ENCODE measurements around the gene KDM8. TPM values are rescaled to one million over a fixed set of nuclear protein-coding genes. Genes with fewer than 3 reads are reported as not detected.

Gene KDM8
- total RNA-seq, 1 donor from 2014 or later: 3.2 TPM

DNA sequence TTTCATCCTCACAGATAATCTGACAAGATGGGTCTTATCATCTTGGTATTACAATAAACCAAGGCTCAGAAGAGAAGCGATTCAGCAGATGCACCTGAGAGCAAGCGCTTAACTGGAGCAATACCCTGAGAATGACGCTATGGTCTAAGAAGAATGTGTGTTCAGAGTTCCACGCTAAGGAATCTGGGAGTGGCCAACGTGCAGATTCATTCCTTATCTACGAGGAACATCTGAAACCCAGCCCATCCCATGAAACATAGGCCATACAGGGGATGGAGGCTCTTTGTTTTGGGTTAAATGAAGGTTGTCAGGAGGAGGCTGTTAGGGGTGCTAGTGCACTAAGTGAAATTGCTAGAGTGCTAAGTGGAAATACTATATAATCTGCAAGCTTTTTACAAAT, 28.5 kb upstream of the KDM8 start:
- Histone ChIP-seq H3K27me3 (ENCODE audit: low read depth) (peaks cover 14% of the 10 kb centered on the region), H3K4me3 (no peak overlapping the region), H3K27ac (replicated peaks) (no peak overlapping the region), H3K9me3 (replicated peaks) (peaks cover 10% of the 10 kb centered on the region), H3K4me1 (no peaks in the 10 kb centered on the region), H3K36me3 (no peaks in the 10 kb centered on the region)
- intact Hi-C loops (cut with micrococcal nuclease): loop anchor here (5.0 to 10.0 kb wide), 2 partner anchors 200 to 283 kb away; no protein-coding TSS in a partner anchor
- no peak for DNase-seq
- TF ChIP-seq, protein P1, sequence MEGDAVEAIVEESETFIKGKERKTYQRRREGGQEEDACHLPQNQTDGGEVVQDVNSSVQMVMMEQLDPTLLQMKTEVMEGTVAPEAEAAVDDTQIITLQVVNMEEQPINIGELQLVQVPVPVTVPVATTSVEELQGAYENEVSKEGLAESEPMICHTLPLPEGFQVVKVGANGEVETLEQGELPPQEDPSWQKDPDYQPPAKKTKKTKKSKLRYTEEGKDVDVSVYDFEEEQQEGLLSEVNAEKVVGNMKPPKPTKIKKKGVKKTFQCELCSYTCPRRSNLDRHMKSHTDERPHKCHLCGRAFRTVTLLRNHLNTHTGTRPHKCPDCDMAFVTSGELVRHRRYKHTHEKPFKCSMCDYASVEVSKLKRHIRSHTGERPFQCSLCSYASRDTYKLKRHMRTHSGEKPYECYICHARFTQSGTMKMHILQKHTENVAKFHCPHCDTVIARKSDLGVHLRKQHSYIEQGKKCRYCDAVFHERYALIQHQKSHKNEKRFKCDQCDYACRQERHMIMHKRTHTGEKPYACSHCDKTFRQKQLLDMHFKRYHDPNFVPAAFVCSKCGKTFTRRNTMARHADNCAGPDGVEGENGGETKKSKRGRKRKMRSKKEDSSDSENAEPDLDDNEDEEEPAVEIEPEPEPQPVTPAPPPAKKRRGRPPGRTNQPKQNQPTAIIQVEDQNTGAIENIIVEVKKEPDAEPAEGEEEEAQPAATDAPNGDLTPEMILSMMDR (IDR thresholded peaks at IDR 0.05; ENCODE audit: borderline replicate concordance): no peak

DNA sequence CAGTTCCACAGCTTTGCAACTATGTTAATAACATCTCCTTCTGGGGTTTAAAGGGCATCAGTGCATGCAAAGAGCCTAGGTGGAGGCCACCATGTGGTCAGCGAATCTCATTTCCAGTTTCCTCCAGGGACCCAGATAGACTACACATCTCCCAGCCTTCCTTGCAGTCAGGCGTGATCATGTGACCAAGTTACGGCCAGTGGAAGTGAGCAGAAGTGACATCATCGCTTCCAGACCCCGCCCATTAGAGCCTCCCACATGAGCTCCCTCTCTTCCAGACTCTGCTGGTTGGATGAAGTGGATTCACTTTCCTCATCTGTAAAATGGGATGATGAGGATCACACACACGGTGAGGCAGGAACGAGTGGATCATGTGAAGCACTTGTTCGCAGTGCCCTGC, 27.4 kb upstream of the KDM8 start:
- intact Hi-C loops (cut with micrococcal nuclease): loop anchor here (5.0 to 10.0 kb wide), 2 partner anchors 199 to 281 kb away; no protein-coding TSS in a partner anchor
- TF ChIP-seq, protein P1 (IDR thresholded peaks at IDR 0.05; ENCODE audit: borderline replicate concordance): no peak
- Histone ChIP-seq H3K27ac (replicated peaks) (no peak overlapping the region), H3K4me3 (no peak overlapping the region), H3K9me3 (replicated peaks) (peaks cover 10% of the 10 kb centered on the region), H3K36me3 (no peaks in the 10 kb centered on the region), H3K4me1 (no peaks in the 10 kb centered on the region), H3K27me3 (ENCODE audit: low read depth) (peaks cover 14% of the 10 kb centered on the region)
- no peak for DNase-seq

DNA sequence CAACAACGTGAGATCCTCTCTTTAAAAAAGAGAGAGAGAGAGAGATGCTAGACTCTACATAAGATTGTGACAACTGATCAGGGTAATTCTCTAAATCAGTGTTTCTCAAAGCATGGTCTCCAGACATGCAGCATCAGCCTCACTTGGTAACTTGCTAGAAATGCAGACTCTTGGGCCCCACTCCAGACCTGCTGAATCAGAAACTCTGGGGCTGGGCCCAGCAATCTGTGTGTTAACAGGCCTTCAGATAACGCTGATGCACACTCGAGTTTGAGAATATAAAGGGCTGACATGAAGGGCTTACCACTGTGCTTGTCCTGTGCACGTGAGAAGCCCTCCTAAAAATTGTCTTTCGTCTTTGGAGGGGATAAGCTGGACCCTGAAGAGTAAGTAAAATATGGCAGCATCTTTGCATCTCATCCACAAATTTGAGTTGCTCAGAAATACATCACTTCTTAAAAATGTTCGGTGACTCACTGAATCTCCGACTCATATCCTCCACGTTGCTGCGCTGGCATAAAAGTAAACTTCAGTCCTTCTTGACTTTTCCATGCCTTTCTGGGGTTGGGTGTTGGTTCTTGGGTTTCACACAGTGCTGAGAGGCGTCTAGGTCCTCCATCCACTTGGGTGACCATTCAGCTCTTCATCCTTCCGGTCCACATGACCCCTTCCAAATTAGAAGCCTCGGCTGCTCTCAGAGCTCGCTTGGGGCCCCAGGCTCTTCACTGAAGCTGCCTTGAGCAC, 26.1 kb upstream of the KDM8 start:
- no peak for DNase-seq
- intact Hi-C loops (cut with micrococcal nuclease): loop anchor here (5.0 to 10.0 kb wide), 2 partner anchors 198 to 280 kb away; no protein-coding TSS in a partner anchor
- Histone ChIP-seq H3K4me1 (no peaks in the 10 kb centered on the region), H3K9me3 (replicated peaks) (no peaks in the 10 kb centered on the region), H3K27me3 (ENCODE audit: low read depth) (peaks cover 10% of the 10 kb centered on the region), H3K4me3 (no peak overlapping the region), H3K27ac (replicated peaks) (no peak overlapping the region), H3K36me3 (no peaks in the 10 kb centered on the region)
- TF ChIP-seq, protein P1 (IDR thresholded peaks at IDR 0.05; ENCODE audit: borderline replicate concordance): no peak

DNA sequence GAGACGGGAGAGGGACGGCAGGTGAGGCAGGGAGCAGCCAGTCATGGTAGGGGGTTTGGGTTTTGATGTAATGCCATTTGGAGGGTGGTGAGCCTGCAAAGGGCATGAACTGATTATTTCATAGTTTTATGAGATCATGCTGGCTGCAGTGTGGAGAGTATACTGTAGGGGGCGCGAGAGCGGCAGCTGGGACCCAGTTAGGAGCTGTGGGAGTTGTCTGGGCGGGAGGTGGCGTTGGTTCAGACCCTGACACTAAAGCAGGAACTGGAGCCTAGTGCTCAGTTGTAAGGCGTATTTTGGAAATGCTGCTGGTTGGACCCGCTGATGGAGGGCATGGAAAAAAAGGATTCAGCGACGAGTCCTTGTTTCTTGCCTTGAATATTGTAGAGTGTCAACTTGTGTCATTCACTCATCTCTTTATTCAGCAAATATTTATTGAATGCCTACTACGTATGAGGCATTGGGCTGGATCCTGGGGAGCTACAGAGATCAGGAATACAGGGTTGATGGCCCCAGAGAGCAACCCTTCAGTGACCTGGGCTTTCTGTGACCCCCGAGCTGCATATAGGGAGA, 23.7 kb upstream of the KDM8 start:
- TF ChIP-seq, protein P1 (IDR thresholded peaks at IDR 0.05; ENCODE audit: borderline replicate concordance): peak; percentile 96
- no peak overlapping the region for H3K4me3 ChIP-seq
- intact Hi-C loops (cut with micrococcal nuclease): loop anchor here (5.0 to 10.0 kb wide), 2 partner anchors 195 to 278 kb away; no protein-coding TSS in a partner anchor
- H3K36me3 ChIP-seq: no peaks in the 10 kb centered on the region
- no peaks in the 10 kb centered on the region for H3K4me1 ChIP-seq
- no peaks in the 10 kb centered on the region for H3K27me3 ChIP-seq (ENCODE audit: low read depth)
- H3K9me3 ChIP-seq (replicated peaks): no peaks in the 10 kb centered on the region
- peak; percentile 89 for DNase-seq
- H3K27ac ChIP-seq (replicated peaks): no peak overlapping the region

DNA sequence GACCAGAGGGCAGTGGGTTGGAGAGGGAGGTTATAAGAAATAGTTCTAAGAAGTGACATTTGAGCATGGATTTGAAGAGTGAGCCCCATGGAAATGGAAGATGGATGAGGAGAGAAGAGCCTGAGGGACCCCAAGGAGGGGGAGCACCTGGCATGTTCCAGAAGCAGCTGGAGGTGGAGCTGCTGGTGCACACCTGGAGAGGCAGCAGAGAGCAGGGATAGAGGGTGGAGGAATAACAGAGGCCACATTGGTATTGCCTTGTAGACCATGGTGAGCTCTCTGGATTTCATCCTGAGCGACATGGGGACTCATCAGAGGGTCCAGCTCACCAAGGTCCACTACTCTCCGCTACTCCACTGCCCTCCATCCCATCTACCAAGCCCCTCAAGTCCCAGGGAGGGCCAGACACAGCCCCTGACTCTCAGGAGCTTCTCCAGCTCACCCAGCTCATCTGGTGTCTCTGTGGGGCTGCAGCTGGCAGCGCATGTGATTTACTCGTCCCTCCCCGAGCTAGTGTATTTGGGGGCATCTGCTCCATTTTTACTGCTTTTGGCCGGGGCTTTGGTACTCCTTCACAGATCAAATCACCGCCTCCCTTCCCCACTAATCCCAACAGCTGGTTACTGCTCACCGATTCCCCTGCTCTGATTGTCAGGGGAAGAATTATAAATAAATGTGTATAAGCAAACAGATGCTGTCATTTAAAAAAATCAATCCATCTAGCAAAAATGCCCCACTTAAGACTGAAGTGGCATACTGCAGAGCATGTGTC, 22.1 kb upstream of the KDM8 start:
- intact Hi-C loops (cut with micrococcal nuclease): no loop called here
- no peak overlapping the region for H3K27ac ChIP-seq (replicated peaks)

More for the DNA sequence above, 22.1 kb upstream of the KDM8 start:
- Histone ChIP-seq H3K36me3 (no peaks in the 10 kb centered on the region), H3K4me3 (no peak overlapping the region), H3K4me1 (no peaks in the 10 kb centered on the region), H3K27me3 (ENCODE audit: low read depth) (no peaks in the 10 kb centered on the region), H3K9me3 (replicated peaks) (no peaks in the 10 kb centered on the region)
- DNase-seq: no peak
- TF ChIP-seq, protein P1 (IDR thresholded peaks at IDR 0.05; ENCODE audit: borderline replicate concordance): no peak
